ENCODE data around the gene S1PR2. TPM values are rescaled to one million over a fixed set of nuclear protein-coding genes. Genes with fewer than 3 reads are reported as not detected.
A peak's percentile ranks its signal among the peaks of the same experiment; 100 is the strongest.

S1PR2 gene
- total RNA-seq, 1 experiment from 2014 or later: 6.9 TPM

- H2AFZ ChIP-seq: no peak overlapping the region
- no peaks in the 10 kb centered on the region for H3K79me2 ChIP-seq (ENCODE audit: low read depth)
- ChIA-PET POLR2A (ENCODE audit: unreplicated experiment) (no interaction called here), CTCF (no interaction called here)
- BruUV-seq (replicated peaks): no TSS peak
- peak in 1 of 2 experiments; percentile 27 for DNase-seq
- intact Hi-C loops (cut with micrococcal nuclease; ENCODE audit: unreplicated experiment): no loop called here
- H3K36me3 ChIP-seq (ENCODE audit: low read depth): no peaks in the 10 kb centered on the region
- H4K20me1 ChIP-seq (ENCODE audit: insufficient read depth): no peaks in the 10 kb centered on the region
- peaks cover 11% of the 10 kb centered on the region; the same call in 1 of the 2 replicates for H3K9me3 ChIP-seq (ENCODE audit: insufficient read depth, low read depth)
- no peak overlapping the region for H3K27ac ChIP-seq
- no peaks in the 10 kb centered on the region for H3K9me2 ChIP-seq (ENCODE audit: insufficient read depth)
- peaks cover 31% of the 10 kb centered on the region for H3F3A ChIP-seq (ENCODE audit: insufficient read depth, low read depth)
- H3K4me2 ChIP-seq: no peak overlapping the region
- no peak for TF ChIP-seq EZH2 (IDR thresholded peaks at IDR 0.05; ENCODE audit: low read depth)
- TF ChIP-seq, protein P1, sequence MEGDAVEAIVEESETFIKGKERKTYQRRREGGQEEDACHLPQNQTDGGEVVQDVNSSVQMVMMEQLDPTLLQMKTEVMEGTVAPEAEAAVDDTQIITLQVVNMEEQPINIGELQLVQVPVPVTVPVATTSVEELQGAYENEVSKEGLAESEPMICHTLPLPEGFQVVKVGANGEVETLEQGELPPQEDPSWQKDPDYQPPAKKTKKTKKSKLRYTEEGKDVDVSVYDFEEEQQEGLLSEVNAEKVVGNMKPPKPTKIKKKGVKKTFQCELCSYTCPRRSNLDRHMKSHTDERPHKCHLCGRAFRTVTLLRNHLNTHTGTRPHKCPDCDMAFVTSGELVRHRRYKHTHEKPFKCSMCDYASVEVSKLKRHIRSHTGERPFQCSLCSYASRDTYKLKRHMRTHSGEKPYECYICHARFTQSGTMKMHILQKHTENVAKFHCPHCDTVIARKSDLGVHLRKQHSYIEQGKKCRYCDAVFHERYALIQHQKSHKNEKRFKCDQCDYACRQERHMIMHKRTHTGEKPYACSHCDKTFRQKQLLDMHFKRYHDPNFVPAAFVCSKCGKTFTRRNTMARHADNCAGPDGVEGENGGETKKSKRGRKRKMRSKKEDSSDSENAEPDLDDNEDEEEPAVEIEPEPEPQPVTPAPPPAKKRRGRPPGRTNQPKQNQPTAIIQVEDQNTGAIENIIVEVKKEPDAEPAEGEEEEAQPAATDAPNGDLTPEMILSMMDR (conservative IDR thresholded peaks at IDR 0.05): no peak
- H3K4me1 ChIP-seq (replicated peaks; ENCODE audit: insufficient read depth): peaks cover 37% of the 10 kb centered on the region
- H3K4me3 ChIP-seq: no peak overlapping the region
- H3K27me3 ChIP-seq (ENCODE audit: insufficient read depth, low read depth): no peaks in the 10 kb centered on the region
Measured at GRCh38 chr19:10211691-10212090, 19.4 kb downstream of the S1PR2 start.

DNA sequence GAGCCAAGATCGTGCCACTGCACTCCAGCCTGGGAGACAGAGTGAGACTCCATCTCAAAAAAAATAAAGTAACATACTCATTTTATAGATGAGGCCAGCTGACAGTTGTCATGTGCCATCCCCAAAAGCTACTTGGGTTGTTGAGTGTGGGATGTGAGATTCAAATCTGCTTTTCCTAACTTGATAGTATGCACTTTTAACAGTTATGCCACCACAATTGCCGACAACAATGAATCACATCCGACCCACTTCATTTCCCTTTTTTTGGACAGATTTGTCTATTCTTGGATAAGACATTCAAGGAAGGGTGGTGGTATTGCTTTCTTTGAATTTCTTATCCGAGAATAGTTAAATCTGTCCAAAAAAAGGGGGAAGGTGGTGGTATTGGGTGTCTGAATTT, 20.1 kb downstream of the S1PR2 start:
- TF ChIP-seq, protein P1 (conservative IDR thresholded peaks at IDR 0.05): no peak
- no peak for TF ChIP-seq EZH2 (IDR thresholded peaks at IDR 0.05; ENCODE audit: low read depth)
- H3K79me2 ChIP-seq (ENCODE audit: low read depth): no peaks in the 10 kb centered on the region
- no peaks in the 10 kb centered on the region for H4K20me1 ChIP-seq (ENCODE audit: insufficient read depth)
- H3K4me2 ChIP-seq: no peak overlapping the region
- no peak overlapping the region for H2AFZ ChIP-seq
- no peaks in the 10 kb centered on the region for H3K27me3 ChIP-seq (ENCODE audit: insufficient read depth, low read depth)
- peaks cover 37% of the 10 kb centered on the region for H3F3A ChIP-seq (ENCODE audit: insufficient read depth, low read depth)
- CTCF ChIA-PET: no interaction called here
- no peak overlapping the region for H3K4me3 ChIP-seq
- no peak overlapping the region for H3K27ac ChIP-seq
- no peaks in the 10 kb centered on the region for H3K9me2 ChIP-seq (ENCODE audit: insufficient read depth)
- DNase-seq: peak in 1 of 2 experiments; percentile 0
- no peaks in the 10 kb centered on the region for H3K36me3 ChIP-seq (ENCODE audit: low read depth)
- H3K4me1 ChIP-seq (replicated peaks; ENCODE audit: insufficient read depth): peaks cover 44% of the 10 kb centered on the region
- intact Hi-C loops (cut with micrococcal nuclease; ENCODE audit: unreplicated experiment): no loop called here
- no TSS peak for BruUV-seq (replicated peaks)
- POLR2A ChIA-PET (ENCODE audit: unreplicated experiment): no interaction called here
- peaks cover 11% of the 10 kb centered on the region; the same call in 1 of the 2 replicates for H3K9me3 ChIP-seq (ENCODE audit: insufficient read depth, low read depth)

DNA sequence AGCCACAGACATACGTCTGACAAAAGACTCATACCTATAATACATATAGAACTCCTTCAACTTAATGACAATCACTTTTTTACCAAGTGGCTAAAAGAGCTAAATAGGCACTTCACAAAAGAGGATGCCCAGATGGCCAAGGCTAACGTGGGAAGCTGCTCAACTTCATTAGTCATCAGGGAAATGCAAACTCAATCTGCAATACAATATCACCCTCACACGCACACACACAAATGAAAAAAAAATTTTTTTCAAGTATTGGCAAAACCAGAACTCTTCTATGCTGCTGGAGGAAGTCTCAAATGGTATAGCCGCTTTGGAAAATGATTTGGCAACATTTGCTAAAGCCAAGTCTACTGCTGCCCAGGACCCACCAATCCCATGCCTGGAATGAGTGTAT, 21.8 kb downstream of the S1PR2 start:
- Histone ChIP-seq H3K4me3 (no peak overlapping the region), H3K27me3 (ENCODE audit: insufficient read depth, low read depth) (no peaks in the 10 kb centered on the region), H2AFZ (no peak overlapping the region), H3K9me2 (ENCODE audit: insufficient read depth) (no peaks in the 10 kb centered on the region), H3K4me1 (replicated peaks; ENCODE audit: insufficient read depth) (peaks cover 45% of the 10 kb centered on the region), H4K20me1 (ENCODE audit: insufficient read depth) (no peaks in the 10 kb centered on the region), H3K36me3 (ENCODE audit: low read depth) (no peaks in the 10 kb centered on the region), H3K27ac (no peak overlapping the region), H3F3A (ENCODE audit: insufficient read depth, low read depth) (peaks cover 44% of the 10 kb centered on the region), H3K79me2 (ENCODE audit: low read depth) (no peaks in the 10 kb centered on the region), H3K9me3 (ENCODE audit: insufficient read depth, low read depth) (peaks cover 11% of the 10 kb centered on the region; the same call in 1 of the 2 replicates), H3K4me2 (no peak overlapping the region)
- no TSS peak for BruUV-seq (replicated peaks)
- ChIA-PET CTCF (no interaction called here), POLR2A (ENCODE audit: unreplicated experiment) (interaction anchor here (1.0 kb wide), 1 partner anchor 1888 kb away, joined by 6 read pairs; the partner anchor contains the start of genes NDUFA7 and RPS28)
- intact Hi-C loops (cut with micrococcal nuclease; ENCODE audit: unreplicated experiment): no loop called here
- peak in 1 of 2 experiments; percentile 74 for DNase-seq
- TF ChIP-seq, protein P1 (conservative IDR thresholded peaks at IDR 0.05): no peak
- no peak for TF ChIP-seq EZH2 (IDR thresholded peaks at IDR 0.05; ENCODE audit: low read depth)

Data from PC-9 (cell line).